ENCODE data around the gene SLC22A9.

GRCh38 chr11:63369165-63369970 lies at the start of gene SLC22A9:
- TF ChIP-seq CTCF (IDR thresholded peaks at IDR 0.05) (no peak), EP300 (IDR thresholded peaks at IDR 0.05) (no peak), POLR2A (IDR thresholded peaks at IDR 0.05) (no peak), POLR2AphosphoS5 (IDR thresholded peaks at IDR 0.05) (no peak)

Data from sigmoid colon (tissue), 4 donors.